SU-DHL-6 (cell line): ENCODE data around the gene MT1X.

Source experiments
- H2AFZ ChIP-seq: fragments of 200-600 bp; sonication (generic); 2 replicates; pipeline ENCODE4 v1.6.1; 2014; ENCODE audit warnings: low read depth, mild to moderate bottlenecking, moderate library complexity, mixed read lengths, antibody characterized with exemption, low read length; ENCODE audit not compliant: severe bottlenecking
- H3F3A ChIP-seq: fragments of 200-600 bp; shearing (Covaris generic); 2 replicates; pipeline ENCODE4 v1.6.0; 2016; ENCODE audit warnings: antibody characterized with exemption, mild to moderate bottlenecking; ENCODE audit not compliant: insufficient read depth
- H3K27ac ChIP-seq: fragments of 200-600 bp; sonication (generic); 2 replicates; pipeline ENCODE4 v1.5.1; 2016; ENCODE audit warnings: low read depth, mild to moderate bottlenecking, low read length, moderate library complexity, mixed read lengths
- H3K27me3 ChIP-seq: fragments of 200-600 bp; sonication (generic), shearing (Covaris generic); 2 replicates; pipeline ENCODE4 v1.6.0; 2014; ENCODE audit warnings: mild to moderate bottlenecking, low read length
- H3K36me3 ChIP-seq: fragments of 200-600 bp; sonication (generic); 2 replicates; pipeline ENCODE4 v1.6.1; 2014; ENCODE audit warnings: mild to moderate bottlenecking, low read length, mixed read lengths
- H3K4me2 ChIP-seq: fragments of 300-600, 200-600 bp; shearing (Covaris generic), sonication (generic); 2 replicates; pipeline ENCODE4 v1.6.0; 2014; ENCODE audit warnings: low read length, low read depth, mild to moderate bottlenecking; ENCODE audit not compliant: poor library complexity, severe bottlenecking
- H3K4me3 ChIP-seq: fragments of 200-600 bp; sonication (generic); 2 replicates; pipeline ENCODE4 v1.5.1; 2014; ENCODE audit warnings: antibody characterized with exemption, low read length, mild to moderate bottlenecking, mixed read lengths; ENCODE audit not compliant: insufficient read depth, poor library complexity, severe bottlenecking
- H3K79me2 ChIP-seq: fragments of 200-600 bp; sonication (generic); 2 replicates; pipeline ENCODE4 v1.6.1; 2014; ENCODE audit warnings: mild to moderate bottlenecking, low read length, moderate library complexity; ENCODE audit not compliant: insufficient read depth
- H3K9ac ChIP-seq: fragments of 200-600 bp; sonication (generic); 2 replicates; pipeline ENCODE4 v1.7.0; 2014; ENCODE audit warnings: mild to moderate bottlenecking, low read length
- H3K9me2 ChIP-seq: fragments of 200-600 bp; sonication (generic); replicated peaks from 2 replicates; pipeline ENCODE4 v1.6.1; 2014; ENCODE audit warnings: low read length; ENCODE audit not compliant: insufficient read depth
- H3K9me3 ChIP-seq: fragments of 200-600 bp; sonication (generic); 2 replicates; pipeline ENCODE4 v1.6.1; 2014; ENCODE audit warnings: low read length, mixed read lengths; ENCODE audit not compliant: insufficient read depth
- H4K20me1 ChIP-seq: fragments of 200-600 bp; sonication (generic); 2 replicates; pipeline ENCODE4 v1.6.1; 2014; ENCODE audit warnings: low read depth, mild to moderate bottlenecking, antibody characterized with exemption, low read length, moderate library complexity, mixed read lengths
- EZH2phosphoT487 ChIP-seq: fragments of 200-600 bp; sonication (generic), shearing (Covaris generic); conservative IDR thresholded peaks from 2 replicates; pipeline ENCODE4 v1.6.1; 2018; ENCODE audit warnings: mild to moderate bottlenecking, antibody characterized with exemption, low read length, moderate library complexity, mixed read lengths
- TF ChIP-seq, protein P1 (sequence below): fragments of 200-600 bp; sonication (generic); IDR thresholded peaks from one replicate; pipeline ENCODE4 v1.5.1; 2017; ENCODE audit warnings: antibody characterized with exemption, mild to moderate bottlenecking, low read length, moderate library complexity; ENCODE audit not compliant: insufficient read depth, poor library complexity, severe bottlenecking

MT1X gene

GRCh38 chr16:56683424-56684172, 1.3 kb downstream of the MT1X start:
- Histone ChIP-seq H3K9me3 (no peaks in the 10 kb centered on the region), H4K20me1 (no peaks in the 10 kb centered on the region), H3K9ac (no peak overlapping the region), H3K27me3 (no peaks in the 10 kb centered on the region), H3K36me3 (no peaks in the 10 kb centered on the region), H3F3A (no peaks in the 10 kb centered on the region), H3K27ac (no peak overlapping the region), H2AFZ (no peak overlapping the region), H3K4me3 (no peak overlapping the region), H3K79me2 (no peaks in the 10 kb centered on the region), H3K9me2 (no peaks in the 10 kb centered on the region), H3K4me2 (no peak overlapping the region)
- no peak for TF ChIP-seq EZH2phosphoT487
- TF ChIP-seq, protein P1, sequence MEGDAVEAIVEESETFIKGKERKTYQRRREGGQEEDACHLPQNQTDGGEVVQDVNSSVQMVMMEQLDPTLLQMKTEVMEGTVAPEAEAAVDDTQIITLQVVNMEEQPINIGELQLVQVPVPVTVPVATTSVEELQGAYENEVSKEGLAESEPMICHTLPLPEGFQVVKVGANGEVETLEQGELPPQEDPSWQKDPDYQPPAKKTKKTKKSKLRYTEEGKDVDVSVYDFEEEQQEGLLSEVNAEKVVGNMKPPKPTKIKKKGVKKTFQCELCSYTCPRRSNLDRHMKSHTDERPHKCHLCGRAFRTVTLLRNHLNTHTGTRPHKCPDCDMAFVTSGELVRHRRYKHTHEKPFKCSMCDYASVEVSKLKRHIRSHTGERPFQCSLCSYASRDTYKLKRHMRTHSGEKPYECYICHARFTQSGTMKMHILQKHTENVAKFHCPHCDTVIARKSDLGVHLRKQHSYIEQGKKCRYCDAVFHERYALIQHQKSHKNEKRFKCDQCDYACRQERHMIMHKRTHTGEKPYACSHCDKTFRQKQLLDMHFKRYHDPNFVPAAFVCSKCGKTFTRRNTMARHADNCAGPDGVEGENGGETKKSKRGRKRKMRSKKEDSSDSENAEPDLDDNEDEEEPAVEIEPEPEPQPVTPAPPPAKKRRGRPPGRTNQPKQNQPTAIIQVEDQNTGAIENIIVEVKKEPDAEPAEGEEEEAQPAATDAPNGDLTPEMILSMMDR, result no peak

DNA sequence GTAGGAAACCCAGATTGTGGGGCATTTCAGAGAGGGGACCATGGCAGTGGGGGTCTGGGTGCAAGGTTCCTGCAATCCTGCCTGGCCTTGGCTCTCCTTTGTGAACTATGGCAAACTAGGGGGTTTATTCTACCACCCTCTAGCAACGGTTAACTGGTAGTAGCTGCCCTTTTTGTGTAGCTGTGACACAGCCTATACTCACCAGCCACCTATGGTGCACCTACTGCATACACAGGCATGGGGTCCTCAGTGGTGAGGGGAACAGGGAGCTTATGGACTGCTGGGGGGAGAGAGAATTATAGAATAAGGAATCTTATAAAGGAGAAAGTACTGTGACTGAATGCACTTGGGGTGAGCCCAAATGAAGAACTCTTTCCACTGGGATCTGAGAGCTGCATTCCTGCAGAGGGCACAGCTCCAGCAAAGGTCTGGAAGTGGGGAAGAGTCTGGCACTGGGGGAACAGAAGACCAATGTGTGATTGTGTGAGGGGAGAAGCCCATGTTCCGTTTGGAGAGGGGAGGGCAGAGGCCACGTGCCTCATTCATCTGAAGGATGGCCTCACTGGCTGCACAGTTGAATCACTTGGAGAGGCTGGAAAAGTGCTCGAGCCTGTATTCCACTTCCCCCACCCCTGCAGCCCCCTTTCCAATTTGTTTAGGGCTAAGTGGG, 2.1 kb downstream of the MT1X start:
- Histone ChIP-seq H3K9ac (no peak overlapping the region), H3K79me2 (no peaks in the 10 kb centered on the region), H3K36me3 (no peaks in the 10 kb centered on the region), H3K9me3 (no peaks in the 10 kb centered on the region), H3K27me3 (no peaks in the 10 kb centered on the region), H3F3A (no peaks in the 10 kb centered on the region), H3K4me3 (no peak overlapping the region), H2AFZ (no peak overlapping the region), H4K20me1 (no peaks in the 10 kb centered on the region), H3K27ac (no peak overlapping the region), H3K4me2 (no peak overlapping the region), H3K9me2 (no peaks in the 10 kb centered on the region)
- TF ChIP-seq EZH2phosphoT487, result no peak
- TF ChIP-seq, protein P1, result no peak

- no peaks in the 10 kb centered on the region for H3K79me2 ChIP-seq
- no peaks in the 10 kb centered on the region for H3K27me3 ChIP-seq
- H3K4me2 ChIP-seq, result no peak overlapping the region
- no peak overlapping the region for H3K27ac ChIP-seq
- H3K4me3 ChIP-seq, result no peak overlapping the region
- H3F3A ChIP-seq, result no peaks in the 10 kb centered on the region
- no peaks in the 10 kb centered on the region for H3K9me2 ChIP-seq
- no peak overlapping the region for H2AFZ ChIP-seq
- H4K20me1 ChIP-seq, result no peaks in the 10 kb centered on the region
- H3K9me3 ChIP-seq, result no peaks in the 10 kb centered on the region
- TF ChIP-seq, protein P1, result no peak
- TF ChIP-seq EZH2phosphoT487, result no peak
- no peaks in the 10 kb centered on the region for H3K36me3 ChIP-seq
- no peak overlapping the region for H3K9ac ChIP-seq
Observed at GRCh38 chr16:56684926-56685590, 2.8 kb downstream of the MT1X start.
